ENCODE results near the gene PIR.

The PIR gene

DNA sequence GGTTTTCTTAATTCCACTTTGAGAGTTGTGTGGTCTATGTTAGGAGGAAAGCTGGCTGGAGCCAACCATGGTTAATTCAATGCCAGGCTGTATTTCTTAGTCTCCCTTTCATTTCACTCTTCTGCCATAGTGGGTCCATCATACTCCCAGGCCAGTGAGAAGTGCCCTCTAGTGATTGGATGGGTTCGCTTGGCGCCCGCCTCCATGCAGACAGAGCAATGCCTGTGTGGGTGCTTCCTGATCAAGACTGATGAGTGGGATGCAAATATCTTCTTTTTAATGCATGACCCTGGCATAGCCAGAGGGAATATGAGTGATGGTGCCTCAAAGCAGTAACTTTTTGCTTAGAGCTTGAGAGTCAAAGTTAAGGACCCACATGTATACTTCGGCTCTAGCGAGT is 13.9 kb upstream of the PIR start:
- CTCF ChIA-PET: no interaction called here
- H3K27ac ChIP-seq: no peak overlapping the region
- POLR2A ChIA-PET (ENCODE audit: low non-redundant PET): no interaction called here
- no peak for TF ChIP-seq CTCF (conservative IDR thresholded peaks at IDR 0.05; ENCODE audit: low read depth)
- DNase-seq (ENCODE audit: low spot score): no peak

- ChIA-PET CTCF (no interaction called here), POLR2A (ENCODE audit: low non-redundant PET) (no interaction called here)
- peak; percentile 8 for DNase-seq (ENCODE audit: low spot score)
- no peak overlapping the region for H3K27ac ChIP-seq
- no peak for TF ChIP-seq CTCF (conservative IDR thresholded peaks at IDR 0.05; ENCODE audit: low read depth)
Observed at GRCh38 chrX:15505101-15505500, 12.0 kb upstream of the PIR start.

- no peak for DNase-seq (ENCODE audit: low spot score)
- H3K27ac ChIP-seq: no peak overlapping the region
- CTCF ChIA-PET: no interaction called here
- TF ChIP-seq CTCF (conservative IDR thresholded peaks at IDR 0.05; ENCODE audit: low read depth): no peak
- POLR2A ChIA-PET (ENCODE audit: low non-redundant PET): no interaction called here
Observed at GRCh38 chrX:15504661-15505060, 11.5 kb upstream of the PIR start.

DNA sequence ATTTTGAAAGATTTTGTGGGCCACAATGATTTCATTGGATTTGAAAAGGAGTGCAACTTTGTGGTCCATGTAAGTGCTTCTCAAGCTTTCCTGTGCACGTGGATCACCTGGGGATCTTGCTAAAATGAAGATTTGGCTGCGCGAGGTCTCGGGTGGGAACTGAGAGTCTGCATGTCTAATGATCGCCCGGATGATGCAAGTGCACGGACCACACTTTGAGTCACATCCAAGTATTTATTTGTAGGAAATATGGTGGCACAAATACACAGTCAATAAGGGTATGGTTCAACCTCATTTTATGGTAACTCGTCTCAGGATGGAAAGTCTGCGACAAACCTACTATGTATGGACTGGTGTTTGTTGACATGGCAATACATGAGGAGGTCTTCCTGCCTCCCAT is 8.4 kb upstream of the PIR start:
- POLR2A ChIA-PET (ENCODE audit: low non-redundant PET): no interaction called here
- DNase-seq (ENCODE audit: low spot score): no peak
- TF ChIP-seq CTCF (conservative IDR thresholded peaks at IDR 0.05; ENCODE audit: low read depth): no peak
- H3K27ac ChIP-seq: no peak overlapping the region
- CTCF ChIA-PET: interaction anchor here (1.0 kb wide), 1 partner anchor 64 kb away, joined by 3 read pairs; no protein-coding TSS in a partner anchor

DNA sequence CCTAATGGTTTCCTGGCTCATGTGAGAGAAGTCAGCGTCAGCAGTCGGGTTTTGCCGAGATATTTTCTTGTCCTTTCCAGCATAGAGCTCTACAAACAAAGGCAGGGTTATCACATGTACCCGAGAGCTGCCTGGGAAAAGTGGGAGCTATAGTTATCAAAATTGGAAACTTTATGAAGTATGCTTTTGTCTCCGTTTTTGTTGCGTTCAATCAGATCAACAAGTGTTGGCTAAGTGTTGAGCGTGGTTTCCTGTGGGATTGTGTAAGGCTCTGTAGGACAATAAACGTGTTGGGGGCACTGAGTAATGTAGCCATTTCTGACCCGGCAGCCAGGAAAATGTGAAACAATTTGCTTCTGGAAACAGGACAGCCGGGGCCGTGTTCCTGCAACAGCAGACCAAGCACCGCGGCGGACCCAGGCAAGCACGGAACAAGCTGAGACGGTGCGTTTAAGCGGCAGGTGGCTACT is 7.4 kb upstream of the PIR start, which contains the start of gene BMX:
Gene BMX, plus strand, starts transcription at position 311 of the 470 bp plus-strand sequence. CDS start 7,547 bp downstream, outside the sequence.
- no peak for TF ChIP-seq CTCF (conservative IDR thresholded peaks at IDR 0.05; ENCODE audit: low read depth)
- DNase-seq (ENCODE audit: low spot score): no peak
- H3K27ac ChIP-seq: no peak within 1 kb of the TSS
- ChIA-PET CTCF (no interaction called here), POLR2A (ENCODE audit: low non-redundant PET) (no interaction called here)

DNA sequence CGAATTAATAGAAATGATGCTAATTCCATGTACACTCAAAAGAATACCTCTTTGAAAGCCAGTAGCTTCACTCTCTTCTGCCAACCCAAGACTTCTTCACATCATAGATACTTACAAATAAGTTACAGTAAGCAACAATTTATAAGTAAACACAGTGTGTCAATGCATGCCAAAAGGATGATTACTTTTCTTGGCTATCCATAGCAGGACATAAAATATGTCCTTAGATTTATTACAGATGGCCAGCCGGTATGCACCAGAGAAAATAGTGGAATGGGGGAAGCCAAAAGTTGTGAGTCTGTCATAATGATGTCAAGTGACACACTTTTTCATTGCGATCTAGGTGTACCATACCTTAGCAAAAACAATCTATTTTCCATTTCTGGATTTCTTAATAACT is 6.8 kb upstream of the PIR start:
- no peak for TF ChIP-seq CTCF (conservative IDR thresholded peaks at IDR 0.05; ENCODE audit: low read depth)
- POLR2A ChIA-PET (ENCODE audit: low non-redundant PET): no interaction called here
- H3K27ac ChIP-seq: no peak overlapping the region
- DNase-seq (ENCODE audit: low spot score): no peak
- CTCF ChIA-PET: no interaction called here

DNA sequence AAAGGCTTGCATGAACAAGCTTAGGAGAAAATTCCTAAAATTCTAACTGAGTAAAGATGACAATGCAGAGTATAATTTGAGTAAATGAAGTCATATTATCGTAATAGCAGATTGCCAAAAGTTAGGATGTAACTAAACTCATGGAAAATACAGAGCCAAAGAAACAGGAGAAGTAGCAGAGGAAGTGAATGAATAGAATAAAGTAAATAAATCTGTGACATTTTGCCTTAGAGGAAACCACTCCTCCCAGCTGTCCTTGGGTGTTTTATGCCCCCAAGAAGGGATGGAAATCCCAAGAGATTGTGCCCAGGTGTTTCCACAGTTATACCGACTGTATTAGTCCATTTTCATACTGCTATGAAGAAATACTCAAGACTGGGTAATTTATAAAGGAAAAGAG is 5.6 kb upstream of the PIR start:
- ChIA-PET POLR2A (ENCODE audit: low non-redundant PET) (no interaction called here), CTCF (interaction anchor here (0.6 kb wide), 1 partner anchor 260 kb away, joined by 3 read pairs; no protein-coding TSS in a partner anchor)
- no peak overlapping the region for H3K27ac ChIP-seq
- DNase-seq (ENCODE audit: low spot score): no peak
- TF ChIP-seq CTCF (conservative IDR thresholded peaks at IDR 0.05; ENCODE audit: low read depth): no peak

All from RWPE1 (cell line).